GM18867 (cell line): ENCODE data around the gene UBXN7.
"Not testable (repeated sequence)": the region's sequence is repeated elsewhere in the genome, so short reads cannot be mapped to it uniquely, and the experiment has no call there.

Experiments used
- ATAC-seq: cut with Tn5 transposase; IDR thresholded peaks from one replicate; pipeline ENCODE4 v1.9.1; 2021; ENCODE audit warnings: mild to moderate bottlenecking, moderate library complexity; ENCODE audit not compliant: unreplicated experiment

UBXN7 gene

DNA sequence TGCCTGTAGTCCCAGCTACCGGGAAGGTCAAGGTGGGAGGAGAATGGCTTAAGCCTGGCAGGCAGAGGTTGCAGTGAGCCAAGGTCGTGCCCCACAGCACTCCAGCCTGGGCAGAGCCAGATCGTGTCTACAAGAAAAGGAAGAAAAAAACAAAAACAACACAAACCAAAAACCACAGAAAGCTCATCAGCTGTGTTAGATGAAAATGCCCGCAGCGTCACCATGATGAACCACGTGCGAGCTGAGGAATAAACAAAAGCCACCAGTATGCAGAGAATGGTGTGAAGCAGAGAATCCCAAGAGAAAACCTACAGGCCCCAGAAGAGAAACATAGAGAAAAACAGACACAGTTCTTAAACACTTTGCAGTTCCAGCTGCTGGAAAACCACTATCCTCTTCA is 74.3 kb downstream of the UBXN7 start:
- no peak for ATAC-seq

DNA sequence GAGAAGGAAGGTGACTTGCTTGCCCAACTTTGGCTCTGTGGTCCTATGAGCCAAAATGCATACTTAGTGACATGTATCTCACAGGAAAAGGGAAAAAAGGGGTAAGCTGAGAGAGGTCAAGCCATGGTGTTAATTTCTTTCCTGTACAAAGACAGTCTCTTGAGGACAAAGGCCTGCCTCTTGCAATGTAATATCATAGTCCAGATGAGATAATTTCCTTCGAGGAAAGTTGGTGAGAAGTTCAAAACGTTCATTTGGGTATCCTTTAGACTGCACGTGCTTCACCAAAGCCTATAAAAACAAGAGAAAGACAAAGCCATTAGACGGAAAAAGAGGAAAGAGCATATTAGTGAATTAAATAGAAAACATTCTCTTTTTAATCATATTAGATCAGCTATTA is 75.7 kb downstream of the UBXN7 start:
- no peak for ATAC-seq

DNA sequence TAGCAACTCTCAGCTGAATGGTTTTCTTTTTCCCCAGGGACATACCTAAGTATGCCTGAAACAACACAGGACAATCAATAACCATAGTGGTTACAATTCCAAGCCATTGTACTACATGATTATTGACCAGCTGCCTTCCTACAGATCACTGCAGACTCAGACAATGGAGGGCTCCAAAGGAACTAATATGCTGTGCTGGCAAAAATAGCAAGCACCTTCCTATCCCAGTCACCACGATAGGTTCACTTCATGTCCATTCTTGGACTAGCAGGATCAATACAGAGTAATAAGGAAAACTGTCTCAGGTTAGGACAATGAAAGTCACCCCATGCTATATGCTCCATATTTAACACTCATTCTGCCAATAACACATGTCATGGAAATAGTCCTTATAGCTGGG is 76.6 kb downstream of the UBXN7 start:
- ATAC-seq = no peak

DNA sequence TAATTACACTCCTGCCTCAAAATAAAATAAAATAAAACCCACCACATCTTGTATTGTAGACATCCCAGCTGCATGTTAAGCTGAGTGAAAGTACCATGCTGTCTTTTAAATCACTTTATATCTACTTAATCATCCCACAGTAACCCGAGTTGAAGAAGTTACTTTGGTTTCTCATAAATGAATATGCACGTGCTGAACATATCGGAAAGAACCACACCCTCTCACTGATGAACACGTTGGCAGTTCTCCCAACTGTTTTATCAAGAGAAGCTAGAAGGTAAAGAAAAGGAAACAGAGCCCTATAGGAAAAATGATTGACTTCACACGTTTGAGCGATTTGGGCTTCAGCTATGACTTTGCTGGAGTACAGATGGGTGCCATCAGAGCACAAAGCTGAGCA is 78.1 kb downstream of the UBXN7 start:
- no peak for ATAC-seq

DNA sequence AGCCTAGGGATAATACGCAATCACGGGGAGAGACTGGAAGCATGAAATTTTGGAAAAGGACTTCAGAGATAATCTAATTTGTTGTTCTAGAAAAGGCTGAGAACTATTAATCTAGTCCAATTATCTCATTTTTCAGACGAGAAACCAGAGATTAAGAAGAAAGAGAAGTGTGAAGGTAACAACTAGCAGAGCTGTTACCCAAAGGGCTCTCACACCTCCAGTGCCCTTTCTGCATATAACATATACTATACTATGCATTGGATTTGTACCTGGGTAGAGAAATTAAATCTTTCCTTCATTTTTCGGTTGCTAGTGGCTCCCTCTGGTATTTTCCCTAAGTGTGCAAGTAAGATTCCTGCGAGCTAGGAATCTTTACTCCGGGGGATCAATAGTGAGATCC is 80.7 kb downstream of the UBXN7 start:
- no peak for ATAC-seq

DNA sequence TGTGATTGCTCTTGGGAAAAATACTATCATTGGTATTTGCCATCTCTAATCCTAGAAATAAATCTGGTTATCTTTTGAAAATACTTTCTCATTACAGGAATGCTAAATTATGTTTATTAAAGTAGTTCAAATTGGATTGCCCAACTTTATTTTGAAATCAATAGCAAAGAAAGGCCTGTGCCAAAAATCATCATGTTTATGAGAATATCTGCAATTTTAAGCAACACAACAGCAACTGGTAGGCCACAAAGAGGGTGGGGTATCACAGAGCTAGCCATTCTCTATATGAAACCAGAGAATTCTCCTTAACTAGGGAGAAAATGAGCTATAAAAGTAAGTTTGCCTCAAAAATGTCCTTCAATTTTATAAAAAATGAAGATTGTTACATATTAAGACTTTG is 82.2 kb downstream of the UBXN7 start:
- ATAC-seq = no peak

DNA sequence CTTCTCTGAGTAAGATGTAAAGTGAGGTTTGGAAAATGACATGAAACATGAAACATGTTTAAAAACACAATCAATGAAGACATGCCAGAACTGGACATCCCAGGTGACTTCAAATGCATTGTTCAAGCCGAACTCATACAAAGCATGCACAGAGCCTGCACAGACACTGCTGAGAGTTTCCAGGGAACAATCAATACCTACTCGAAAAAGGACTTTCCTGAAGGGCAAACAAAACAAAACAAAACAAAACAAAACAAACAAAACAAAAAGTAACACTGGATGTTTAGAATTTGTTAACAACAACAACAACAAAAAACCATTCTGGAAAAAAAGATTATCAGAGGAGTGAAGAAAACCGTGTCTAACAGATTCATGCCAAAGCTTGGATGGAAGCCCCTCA is 83.5 kb downstream of the UBXN7 start:
- no peak for ATAC-seq

DNA sequence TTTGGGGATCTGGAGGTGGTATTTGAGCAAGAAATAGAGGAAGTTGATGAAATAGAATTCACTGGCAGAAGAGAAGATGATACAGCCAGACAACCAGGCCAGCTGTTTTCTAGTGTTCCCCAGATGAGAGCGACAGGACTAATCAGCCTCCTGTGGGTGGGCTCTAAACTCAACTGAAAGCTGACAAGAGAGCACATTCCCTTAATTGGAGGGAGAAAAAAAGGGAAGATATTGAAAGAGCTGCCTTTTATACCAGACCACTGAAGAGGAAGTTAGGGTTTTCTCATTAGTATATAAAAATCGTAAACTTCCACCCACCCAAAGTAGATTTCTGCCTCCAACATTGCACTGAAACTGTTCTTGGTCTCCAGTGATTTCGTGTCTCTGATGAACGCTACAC is 87.6 kb downstream of the UBXN7 start:
- ATAC-seq = no peak

DNA sequence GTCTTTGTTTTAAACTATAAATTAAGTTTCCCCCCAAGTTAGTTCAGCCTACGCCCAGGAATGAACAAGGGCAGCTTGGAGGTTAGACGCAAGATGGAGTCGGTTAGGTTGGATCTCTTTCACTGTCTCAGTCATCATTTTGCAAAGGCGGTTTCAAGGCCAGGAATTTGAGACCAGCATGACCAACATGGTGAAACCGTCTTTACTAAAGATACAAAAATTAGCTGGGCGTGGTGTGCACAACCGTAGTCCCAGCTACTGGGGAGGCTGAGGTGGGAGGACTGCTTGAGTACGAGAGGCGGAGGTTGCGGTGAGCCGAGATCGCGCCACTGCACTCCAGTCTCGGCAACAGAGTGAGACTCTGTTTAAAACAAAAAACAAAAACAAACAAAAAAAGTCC is 88.3 kb downstream of the UBXN7 start:
- ATAC-seq = not testable (repeated sequence)

DNA sequence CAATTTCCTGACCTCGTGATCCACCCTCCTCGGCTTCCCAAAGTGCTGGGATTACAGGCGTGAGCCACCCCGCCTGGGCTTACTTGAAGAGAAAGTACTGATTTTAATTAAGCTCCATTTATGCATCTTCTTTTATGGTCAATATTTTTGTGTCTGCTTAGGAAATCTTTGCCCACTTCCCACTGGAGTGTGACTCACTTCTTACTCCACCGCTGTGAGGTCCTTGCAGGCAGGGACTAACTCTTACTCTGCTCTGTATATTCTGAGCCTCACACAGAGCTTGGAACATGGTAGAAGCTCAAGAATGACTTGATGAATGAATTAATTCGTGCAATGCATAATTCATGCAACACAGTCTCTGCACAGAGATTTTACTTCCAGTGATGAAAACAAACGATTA is 91.1 kb downstream of the UBXN7 start:
- no peak for ATAC-seq

DNA sequence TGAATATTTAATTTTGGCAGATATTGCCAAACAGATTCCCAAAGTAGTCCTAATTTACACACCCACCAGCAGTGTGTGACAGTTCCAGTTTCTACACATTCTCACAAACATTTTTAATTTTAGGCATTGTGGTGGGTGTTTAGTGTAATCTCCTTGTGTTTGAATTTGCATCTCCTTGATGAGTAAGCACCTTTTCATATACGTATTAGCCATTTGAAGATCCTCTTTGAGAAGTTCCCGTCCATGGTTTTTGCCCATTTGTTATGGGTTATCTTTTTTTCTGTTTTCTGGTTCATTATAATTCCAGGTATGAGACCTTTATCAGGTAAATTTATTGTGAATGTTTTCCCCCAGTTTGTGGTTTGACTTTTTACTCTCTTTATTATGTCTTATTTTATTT is 91.8 kb downstream of the UBXN7 start:
- ATAC-seq = no peak

DNA sequence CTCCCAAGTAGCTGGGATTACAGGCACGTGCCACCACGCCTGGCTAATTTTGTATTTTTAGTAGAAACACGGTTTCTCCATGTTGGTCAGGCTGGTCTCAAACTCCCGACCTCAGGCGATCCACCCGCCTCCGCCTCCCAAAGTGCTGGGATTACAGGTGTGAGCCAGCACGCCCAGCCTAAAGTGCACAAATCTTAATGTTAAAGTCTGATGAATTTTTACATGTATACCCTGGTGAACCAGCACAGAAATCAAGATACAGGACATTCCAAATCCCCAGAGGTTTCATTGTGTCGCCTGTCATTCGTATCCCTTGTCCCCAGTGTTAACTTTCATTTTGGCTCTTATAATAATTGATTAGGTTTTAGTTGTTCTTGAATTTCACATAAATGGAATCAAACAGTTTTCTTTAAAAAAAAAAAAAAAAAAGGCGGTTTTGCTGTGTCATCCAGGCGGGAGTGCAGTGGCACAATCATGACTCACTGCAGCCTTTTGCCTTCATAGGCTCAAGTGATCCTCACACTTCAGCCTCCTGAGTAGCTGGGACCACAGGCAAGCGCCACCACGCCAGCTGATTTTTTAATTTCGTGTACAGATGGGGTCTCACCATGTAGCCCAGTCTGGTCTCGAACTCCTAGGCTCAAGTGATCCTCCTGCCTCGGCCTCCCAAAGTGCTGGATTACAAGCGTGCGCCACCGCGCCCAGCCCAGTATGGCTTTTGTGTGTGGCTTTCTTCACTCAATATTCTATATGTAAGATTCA is 92.6 kb downstream of the UBXN7 start:
- ATAC-seq = no peak

DNA sequence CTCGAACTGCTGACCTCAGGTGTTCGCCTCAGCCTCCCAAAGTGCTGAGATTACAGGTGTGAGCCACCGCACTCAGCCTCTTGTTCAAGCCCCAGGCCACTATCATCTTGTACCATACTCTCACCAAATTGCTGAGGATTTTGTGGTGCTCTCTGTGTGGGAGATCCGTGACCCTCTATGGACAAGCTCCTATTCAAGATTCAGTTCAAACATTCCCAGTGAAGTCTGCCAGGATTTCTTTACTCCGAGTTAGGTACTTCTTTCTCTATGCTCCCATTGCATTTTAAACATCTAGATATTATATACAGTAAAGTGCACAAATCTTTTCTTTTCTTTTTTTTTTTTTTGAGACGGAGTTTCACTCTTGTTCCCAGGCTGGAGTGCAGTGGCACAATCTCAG is 93.2 kb downstream of the UBXN7 start:
- ATAC-seq = no peak

DNA sequence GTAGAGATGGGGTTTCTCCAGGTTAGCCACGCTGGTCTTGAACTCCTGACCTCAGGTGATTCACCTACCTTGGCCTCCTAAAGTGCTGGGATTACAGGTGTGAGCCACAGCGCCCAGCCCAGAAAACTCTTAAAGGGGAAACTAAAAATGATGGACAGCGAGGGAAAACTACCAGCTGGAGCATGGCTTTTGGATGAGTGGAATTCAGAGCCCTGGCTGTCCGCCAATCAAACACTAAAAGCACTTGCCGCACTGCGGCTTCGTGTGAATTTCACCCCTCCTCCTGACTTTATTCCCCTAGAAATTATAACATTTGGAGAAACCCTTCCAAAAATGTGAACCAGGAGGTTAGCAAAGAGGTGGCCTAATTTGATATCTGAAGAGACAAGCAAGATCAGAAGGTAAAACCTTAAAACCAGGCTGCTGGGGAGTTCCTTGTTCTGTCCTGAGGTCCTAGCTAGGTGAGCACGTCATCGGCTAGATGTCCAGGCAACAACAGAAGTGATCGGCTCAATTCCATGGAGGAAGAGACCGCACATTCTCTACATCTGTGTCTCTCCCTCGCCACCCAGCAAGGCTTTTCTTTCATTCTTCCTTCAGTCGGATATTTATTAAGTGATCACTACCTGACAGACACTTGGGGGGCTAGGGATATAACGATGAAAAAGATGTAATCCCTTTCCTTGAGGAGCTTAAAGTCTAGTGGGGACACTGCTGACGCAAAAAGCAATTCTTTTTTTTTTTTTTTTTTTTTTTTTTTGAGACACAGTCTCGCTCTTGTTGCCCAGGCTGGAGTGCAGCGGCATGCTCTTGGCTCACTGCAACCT is 95.7 kb downstream of the UBXN7 start:
- ATAC-seq = no peak

DNA sequence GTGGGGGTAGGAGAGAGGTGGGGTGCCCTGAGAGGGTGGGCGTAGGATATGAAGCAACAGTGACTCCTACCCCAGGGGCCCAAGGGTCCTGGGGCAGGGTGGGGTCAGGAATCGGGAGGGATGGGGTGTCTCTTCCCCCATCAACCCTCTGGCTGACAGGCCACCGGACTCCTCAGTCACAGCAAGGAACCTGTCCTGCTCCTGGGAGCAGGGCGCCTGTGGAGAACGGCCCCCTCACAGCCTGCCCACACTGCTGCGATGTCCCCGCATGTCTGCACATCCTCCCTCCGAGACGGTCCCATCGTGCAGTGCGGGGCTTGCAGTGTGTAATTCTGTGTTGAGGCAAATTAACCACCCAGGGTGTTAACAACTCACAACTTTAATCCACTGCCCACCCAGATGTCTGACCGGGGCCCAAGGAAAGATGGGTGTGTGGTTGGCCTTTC is 96.7 kb downstream of the UBXN7 start:
- no peak for ATAC-seq

DNA sequence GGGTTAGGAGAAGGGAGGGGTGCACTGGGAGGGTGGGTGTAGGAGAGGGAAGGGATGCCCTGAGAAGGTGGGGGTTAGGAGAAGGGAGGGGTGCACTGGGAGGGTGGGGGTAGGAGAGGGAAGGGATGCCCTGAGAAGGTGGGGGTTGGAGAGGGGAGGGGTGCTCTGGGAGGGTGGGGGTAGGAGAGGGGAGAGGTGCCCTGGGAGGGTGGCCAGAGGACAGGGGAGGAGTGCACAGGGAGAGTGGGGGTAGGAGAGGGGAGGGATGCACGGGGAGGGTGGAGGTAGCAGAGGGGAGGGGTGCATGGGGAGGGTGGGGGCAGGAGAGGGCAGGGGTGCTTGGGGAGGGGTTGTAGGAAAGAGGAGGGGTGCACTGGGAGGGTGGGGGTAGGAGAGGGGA is 97.2 kb downstream of the UBXN7 start:
- ATAC-seq = no peak

DNA sequence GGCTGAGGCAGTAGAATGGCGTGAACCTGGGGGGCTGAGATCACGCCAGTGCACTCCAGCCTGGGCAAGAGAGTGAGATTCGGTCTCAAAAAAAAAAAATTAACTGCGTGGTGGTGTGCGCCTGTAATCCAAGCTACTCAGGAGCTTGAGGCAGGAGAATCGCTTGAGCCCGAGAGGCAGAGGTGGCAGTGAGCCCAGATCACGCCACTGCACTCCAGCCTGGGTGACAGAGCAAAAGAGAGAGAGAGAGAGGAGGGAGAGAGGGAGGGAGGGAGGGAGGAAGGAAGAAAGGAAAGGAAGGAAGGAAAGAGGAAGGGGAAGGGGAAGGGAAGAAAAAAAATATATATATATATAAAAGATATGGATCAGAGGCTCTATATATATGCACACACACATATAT is 100.1 kb downstream of the UBXN7 start:
- no peak for ATAC-seq

DNA sequence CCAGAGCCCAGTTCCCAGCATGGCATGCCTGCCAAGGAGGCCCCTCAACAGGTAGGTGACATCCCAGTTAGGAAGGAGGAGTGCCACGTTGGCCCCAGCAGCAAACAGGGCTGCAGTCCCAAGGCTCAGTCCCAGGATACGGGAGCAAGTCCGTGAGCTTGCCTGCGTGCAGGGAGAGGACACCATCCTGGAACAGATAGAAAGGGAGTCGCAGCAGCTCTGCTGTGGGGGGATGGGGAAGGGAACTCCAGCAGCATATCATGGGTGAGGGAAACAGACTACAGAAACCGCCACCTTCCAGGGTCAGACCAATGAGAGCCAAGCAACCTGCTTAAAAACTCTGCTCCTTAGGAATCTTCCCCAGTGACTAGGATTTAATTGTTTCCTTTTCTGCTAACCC is 104.8 kb downstream of the UBXN7 start:
- ATAC-seq = no peak

DNA sequence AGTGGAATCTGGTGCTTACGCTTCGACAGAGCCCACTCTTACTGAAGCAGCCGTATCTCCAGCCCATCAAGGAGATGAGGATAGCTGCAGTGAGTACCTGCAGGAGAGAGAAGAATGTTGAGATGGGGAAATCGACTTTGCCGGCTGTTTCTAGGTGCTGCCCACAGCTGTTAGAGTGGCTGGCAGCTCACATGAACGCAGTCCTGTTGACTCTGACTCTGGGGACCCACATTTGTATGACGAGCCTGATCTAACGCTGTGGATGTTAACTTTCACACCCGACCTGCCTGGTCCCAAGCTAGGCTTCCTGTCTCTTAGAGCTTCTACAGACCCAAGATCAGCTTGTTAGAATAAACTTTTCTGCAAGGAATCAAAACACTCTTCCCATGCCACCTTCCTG is 105.3 kb downstream of the UBXN7 start:
- ATAC-seq = no peak

DNA sequence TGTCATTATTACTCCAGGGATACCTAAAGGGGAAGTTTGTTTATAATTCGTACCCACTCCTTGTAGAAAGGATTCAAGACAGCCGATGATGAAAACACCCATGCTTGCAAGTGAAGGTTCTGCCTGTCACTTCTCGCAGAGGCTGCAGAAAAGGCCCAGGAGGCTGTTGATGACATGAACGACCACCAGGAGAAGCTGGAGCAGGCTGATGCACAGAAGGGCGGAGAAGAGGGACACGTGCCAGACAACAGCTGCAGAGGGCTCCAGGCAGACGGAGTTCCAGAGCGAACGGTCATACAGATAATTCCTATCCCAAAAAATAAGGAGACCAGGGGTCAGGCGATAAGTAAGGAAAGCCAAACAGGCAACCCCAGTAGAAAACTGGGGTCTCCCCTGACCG is 108.5 kb downstream of the UBXN7 start:
- no peak for ATAC-seq

DNA sequence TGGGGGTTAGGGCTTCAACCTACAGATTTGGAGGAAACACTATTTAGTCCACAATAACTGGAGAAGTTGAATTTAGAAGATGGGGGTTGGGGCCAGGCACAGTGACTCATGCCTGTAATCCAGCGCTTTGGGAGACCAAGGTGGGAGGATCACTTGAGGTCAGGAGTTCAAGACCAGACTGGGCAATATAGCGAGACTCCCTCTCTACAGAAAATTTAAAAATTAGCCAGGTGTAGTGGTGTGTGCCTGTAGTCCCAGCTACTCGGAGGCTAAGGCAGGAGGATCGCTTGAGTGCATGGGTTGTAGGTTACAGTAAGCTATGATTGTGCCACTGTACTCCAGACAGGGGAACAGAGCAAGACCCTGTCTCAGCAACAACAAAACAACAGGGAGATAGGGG is 109.2 kb downstream of the UBXN7 start:
- no peak for ATAC-seq

DNA sequence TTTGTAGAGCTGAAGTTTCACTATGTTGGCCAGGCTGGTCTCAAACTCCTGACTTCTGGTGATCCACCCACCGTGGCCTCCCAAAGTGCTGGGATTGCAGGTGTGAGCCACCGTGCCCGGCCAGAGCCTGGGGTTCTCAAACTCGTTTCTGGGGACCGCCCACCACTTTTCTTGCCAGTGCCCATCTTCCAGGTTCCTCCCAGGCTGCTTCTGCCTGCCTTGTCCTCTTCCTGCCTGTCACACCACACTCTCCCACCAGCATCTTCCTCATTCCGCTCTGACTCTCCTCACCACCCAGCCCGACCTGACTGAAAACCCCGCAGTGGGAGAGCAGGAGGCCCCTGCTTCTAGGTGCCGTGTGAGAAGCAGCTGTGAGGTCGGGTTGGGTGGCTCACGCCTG is 111.1 kb downstream of the UBXN7 start:
- ATAC-seq = no peak
